ENCODE results near the gene ERI3. TPM values are rescaled to one million over a fixed set of nuclear protein-coding genes. Genes with fewer than 3 reads are reported as not detected.

The ERI3 gene, protein sequence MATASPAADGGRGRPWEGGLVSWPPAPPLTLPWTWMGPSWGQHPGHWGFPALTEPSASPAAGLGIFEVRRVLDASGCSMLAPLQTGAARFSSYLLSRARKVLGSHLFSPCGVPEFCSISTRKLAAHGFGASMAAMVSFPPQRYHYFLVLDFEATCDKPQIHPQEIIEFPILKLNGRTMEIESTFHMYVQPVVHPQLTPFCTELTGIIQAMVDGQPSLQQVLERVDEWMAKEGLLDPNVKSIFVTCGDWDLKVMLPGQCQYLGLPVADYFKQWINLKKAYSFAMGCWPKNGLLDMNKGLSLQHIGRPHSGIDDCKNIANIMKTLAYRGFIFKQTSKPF
- 58.9 and 74.6 TPM in 2 replicates for total RNA-seq (2014; rRNA removed; shearing (Covaris generic))

DNA sequence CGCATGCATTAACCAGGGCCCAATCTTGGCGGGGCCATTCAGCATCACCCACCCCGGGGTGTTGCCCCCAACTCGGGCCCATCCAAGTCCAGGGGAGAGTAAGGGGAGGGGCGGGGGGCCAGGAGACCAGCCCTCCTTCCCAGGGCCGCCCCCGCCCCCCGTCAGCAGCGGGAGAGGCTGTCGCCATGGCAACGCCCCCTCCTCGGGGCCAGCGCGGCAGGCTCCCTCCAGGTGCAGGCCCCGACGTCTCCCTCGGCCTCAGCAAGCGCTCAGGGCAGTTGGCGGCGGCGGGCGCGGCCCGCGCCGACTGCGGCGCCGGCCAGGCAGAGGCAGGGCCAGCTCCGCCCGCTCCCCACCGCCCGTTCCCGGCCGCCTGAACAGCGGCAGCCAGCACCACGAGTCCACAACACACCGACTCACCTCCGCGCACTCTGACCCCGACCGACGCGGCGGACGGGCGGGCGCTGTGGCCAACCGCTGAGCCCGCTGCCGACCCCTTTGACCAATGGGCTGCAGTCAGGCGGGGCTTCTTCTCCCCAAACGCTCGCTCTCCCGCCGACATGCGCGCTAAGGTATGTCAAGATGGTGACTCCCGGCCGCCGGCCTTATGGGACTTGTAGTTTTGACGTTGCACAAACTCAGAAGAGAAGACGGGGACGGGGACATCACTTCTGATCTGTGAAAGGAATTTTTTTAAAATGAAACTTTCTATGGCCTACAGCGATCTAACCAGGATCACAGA is at the start of gene ERI3:
ERI3 (minus strand) TSS at position 418 of the 742 bp plus-strand sequence; CDS start at position 187, 231 bp downstream.
- peak; percentile 96 for DNase-seq (ENCODE audit: low read depth)

DNA sequence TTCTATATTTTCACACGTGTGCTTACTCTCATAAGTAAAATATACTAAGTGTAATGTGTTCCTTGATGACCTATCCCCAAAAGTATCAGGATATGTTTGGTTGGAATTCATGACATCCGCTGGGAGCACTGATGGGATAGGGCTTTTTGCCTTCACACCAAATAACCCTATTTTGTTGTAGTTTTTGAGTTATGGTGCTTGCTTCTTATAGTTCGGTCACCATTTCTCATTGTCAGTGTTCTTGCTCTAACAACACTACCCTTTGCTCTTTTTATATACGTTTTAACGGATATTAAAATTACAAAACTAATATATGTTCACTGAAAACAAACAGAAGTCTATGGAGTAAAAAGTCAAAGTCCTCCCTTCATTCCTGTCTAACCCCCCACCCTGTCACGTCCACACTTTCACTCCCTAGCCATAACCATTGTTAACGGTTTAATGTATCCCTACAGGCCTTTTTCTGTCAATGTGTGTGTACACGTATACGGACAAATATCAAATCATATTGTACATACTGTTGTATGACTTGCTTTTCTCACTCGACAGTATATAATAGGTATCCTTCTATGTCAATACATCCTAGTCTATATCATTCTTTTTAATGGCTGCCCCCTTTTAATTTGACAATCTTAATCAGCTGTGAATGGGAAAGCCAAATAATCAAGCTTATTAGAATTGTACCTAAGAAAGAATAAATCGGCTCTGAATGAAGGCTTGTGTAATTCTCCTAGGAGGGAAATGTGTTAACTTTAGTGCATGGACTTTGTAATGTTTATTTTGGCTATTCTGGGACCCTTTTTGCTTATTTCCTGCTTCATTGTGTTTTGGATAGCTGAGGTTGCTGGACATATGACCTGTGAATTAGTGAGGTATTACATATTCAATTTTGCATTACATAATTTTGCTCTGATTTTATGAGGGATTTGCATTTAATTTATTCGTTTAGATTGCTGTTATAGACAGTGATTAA is 46.5 kb upstream of the ERI3 start:
- DNase-seq (ENCODE audit: low read depth), result no peak

DNA sequence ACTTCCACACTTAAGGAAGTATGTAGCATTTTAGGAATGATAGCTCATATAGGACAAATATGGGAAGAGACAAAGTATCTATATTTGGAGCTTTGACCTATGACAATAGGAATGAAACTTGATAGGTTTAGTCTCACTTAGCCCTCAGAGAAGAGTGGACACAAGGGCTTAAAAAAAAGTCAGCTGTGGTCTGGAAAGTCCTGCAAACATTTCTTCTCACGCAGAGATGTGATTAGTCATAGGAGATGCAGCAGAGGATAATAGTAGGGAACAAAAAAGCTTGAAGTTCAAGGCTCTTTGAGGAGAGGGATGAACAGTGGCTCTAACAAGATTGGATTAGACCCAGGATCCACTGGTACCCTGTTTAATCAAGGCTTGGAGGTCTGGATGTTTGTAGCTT is 35.2 kb upstream of the ERI3 start:
- peak; percentile 92 for DNase-seq (ENCODE audit: low read depth)

DNA sequence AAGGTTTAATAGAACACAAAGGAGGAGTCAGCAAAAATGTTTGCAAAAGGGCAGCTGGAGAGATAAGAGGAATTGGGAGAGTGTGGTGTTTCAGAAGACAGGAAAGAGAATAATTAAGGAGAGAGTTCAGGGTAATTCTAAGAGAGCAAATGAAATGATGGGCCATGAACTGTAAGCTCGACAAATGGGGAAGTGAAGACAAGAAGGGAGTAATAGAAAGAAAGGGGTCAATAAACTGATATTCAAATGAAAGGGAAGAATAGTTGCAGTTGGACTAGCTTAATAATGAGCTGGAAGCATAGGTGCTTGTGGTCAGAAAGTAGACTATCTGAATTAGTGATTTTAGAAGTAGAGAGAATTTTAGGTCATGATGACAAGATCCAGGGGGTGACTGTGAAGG is 34.4 kb upstream of the ERI3 start:
- DNase-seq (ENCODE audit: low read depth), result no peak

DNA sequence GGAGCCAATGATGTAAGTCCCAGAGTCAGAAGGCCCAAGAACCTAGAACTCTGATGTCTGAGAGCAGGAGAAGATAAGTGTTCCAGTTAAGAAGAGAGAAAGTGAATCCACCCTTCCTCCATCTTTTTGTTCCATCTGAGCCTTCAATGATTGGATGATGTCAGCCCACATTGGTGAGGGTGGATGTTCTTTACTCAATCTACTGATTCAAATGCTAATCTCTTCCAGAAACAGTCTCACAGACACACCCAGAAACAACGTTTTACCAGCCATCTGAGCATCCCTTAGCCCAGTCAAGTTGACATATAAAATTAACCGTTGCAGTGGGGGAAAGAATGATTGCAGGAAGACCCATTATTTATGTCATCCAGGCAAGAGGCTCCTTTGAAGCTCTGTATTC is 33.5 kb upstream of the ERI3 start:
- DNase-seq (ENCODE audit: low read depth), result no peak

DNA sequence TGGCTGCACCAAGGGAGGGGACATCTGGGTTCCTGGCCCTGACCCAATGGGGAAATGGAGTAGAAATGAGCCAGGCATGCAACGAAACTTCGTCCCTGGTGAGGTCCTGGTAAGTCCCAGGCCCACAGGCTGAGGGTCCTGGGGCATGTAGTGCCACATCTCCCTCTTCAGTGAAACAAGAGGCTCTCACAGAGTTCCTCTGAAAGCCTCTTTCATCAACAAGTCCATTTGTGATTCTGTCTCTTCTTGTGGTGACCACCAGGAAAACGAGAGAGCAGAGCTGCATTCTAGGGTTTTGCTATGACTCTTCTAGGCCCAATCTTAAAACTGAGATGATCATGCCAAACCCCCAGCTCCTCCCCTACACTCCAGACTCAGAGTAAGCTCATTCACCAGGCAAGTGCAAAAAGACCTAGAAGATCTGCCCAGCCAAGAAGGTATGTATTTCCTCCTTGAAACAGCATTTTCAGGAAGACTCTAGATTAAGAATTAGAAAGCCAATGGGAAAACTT is 25.7 kb upstream of the ERI3 start:
- DNase-seq (ENCODE audit: low read depth), result no peak

DNA sequence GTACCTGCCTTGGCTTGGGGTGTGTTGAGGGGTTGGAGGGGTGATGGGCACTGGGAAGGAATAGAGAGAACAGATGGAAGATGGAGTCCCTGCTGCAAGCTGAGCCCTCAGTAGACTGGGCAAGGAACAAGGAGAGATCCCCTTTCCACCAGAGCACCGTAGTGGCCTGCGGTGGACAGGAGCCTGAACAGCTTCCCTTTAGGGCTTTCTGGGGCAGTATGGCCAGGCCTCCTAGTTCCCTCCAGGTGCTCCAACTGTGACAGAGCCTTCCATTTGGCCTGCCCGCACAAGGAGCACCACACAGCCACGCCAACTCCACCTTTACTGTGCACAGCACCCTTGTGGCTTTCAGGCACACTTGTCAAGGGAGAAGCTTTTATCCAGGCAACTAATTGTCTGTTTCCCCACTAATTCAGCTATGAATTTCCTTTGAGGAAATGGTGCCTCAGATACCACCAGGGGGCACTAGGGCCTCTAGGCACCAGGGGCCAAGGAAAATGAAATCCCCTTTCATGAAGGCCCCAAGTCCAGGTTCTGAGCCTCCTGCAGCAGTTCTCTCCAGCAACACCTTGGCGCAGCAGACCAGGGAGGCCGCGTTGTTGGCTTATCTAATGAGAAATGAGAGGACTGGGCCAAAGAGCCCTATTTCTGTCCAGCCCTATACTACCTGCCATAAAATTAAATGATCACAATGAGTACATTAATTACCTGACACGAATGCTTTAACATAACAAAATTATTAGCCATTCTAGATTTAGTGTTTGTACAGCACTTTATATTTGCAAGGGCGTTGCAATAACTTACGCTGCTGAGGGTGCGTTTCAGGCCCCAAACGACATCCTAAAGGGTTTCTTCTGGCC is 23.1 kb upstream of the ERI3 start:
- DNase-seq (ENCODE audit: low read depth), result peak; percentile 52

DNA sequence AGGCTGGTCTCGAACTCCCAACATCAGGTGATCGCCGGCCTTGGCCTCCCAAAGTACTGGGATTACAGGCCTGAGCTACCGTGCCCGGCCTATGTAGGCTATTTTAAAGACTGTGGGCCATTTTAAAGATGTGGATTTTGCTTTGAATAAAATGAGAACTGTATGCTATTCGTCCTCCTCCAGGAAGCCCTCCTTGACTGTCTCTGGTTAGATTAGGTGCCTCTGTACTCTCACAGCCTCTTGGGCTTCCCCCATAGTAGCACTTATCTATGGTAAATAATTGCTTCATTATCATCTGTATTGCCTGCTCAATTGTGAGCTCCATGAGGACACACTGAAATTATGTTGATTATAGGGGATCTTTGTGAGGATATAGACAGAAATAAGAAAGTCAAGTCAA is 20.5 kb upstream of the ERI3 start:
- no peak for DNase-seq (ENCODE audit: low read depth)

DNA sequence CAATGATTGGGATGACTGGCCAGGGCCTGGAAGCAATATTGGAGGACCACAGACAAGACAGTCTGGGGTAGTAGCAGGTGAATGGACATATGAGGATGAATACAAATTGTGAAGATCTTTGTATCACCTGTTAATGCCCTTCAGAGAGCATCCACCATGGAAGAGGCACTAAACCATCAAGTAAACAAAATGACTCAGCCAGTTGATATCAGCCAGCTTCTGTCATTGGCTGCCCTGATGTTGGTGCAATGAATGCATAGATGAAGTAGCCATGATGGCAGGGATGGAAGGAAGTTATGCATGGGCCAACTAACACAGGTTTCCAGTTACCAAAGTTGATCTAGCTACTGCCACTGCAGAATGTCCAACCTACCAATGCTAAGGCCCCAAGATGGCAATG is 16.1 kb upstream of the ERI3 start:
- no peak for DNase-seq (ENCODE audit: low read depth)

DNA sequence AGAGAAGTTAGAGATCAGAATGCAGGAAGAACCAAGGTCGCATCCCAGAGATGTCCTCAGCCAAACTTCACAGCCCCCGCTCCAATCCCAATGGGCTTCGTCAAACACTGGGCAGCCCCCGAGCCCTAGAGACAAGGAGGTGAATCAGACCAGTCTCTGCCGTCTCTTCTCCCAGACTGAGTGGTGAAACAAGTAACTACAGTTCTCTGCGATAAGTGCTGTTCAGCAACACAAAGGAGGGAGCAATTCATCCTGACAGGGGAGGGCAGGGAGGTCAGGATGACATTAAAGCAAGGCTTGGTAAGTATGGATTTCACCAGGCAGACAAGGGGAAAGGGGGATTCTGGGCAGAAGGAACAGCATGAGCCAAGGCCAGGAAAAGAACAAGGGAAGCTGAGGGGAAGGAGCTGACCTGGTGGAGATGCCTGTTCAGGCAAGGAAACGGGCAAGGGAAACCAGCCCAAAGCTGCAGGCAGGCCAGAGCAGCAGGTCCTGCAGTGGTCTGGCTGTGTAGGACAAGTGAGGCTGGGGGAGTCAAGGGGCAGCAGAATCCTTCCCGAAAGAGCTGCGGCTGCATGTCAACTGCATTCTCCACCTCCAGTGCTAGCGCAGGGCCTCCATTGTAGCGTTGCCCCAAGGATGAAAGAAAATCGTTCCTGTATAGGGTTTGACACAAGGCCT is 13.6 kb upstream of the ERI3 start:
- no peak for DNase-seq (ENCODE audit: low read depth)

DNA sequence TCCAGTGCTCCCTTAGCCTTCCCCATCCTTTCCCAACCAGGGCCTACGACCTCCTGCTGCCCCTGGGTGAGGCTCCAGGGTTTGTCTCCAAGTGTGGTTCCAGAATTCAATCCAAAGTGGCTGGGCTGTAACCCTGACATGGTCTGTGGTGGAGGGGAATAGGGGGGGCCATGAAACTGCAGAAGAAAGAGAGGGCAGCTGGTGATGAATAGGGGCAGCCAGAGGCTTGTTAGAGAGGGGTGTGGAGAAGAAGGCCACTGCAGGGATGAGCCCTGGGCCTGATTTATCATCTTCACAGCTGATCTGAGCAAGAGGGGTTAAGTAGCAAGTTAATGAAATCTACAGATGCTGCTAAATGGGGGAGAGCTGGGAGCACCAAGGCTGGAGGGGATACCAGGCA is 12.9 kb upstream of the ERI3 start:
- no peak for DNase-seq (ENCODE audit: low read depth)

DNA sequence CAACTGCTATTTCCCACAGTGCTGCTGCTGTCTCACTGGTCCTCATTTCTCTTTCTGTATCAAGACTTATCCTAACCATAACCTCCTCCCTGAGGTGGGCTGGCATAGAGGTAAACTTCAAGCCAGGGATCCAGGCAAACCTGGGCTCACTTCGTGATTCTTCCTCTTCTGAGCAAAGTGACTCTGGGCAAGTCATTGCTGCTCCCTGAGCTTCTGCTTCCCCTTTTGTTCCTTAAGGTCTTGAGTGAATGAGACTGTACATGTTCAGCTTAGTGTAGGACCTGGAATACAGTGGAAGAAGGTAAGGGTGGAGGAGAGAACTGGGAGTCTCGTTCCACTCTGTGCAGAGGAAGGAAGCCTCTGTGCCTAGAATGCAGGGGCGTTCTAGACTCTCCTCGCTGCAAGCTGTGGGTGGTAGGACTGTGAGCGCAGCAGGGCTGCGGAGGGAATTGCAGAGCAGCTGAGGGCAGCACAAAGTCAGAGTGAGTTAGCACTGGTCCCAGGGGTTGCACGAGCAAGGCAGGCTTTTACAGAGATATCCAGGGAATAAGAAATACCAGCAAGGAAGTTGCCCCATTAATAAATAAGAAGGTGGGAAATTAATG is 11.4 kb upstream of the ERI3 start:
- no peak for DNase-seq (ENCODE audit: low read depth)

DNA sequence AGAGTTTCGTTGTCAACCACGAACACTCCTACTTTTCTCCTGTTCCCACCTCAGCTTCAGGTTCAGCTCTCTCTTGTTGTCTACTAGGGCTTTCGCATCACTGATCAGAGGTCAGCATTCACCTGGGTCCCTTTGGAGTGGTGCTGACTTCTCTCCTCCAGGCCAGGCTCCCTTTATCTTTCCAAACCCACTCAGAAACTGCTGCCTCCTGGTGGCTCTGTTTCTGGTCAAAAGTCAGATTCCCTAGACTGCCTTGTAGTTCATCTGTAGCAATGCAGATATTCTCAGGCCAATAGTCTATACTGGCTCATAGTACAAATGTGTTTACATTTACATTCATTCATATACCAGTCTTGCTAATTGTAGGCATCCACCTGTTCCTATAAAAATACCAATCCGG is 6.4 kb upstream of the ERI3 start:
- no peak for DNase-seq (ENCODE audit: low read depth)

DNA sequence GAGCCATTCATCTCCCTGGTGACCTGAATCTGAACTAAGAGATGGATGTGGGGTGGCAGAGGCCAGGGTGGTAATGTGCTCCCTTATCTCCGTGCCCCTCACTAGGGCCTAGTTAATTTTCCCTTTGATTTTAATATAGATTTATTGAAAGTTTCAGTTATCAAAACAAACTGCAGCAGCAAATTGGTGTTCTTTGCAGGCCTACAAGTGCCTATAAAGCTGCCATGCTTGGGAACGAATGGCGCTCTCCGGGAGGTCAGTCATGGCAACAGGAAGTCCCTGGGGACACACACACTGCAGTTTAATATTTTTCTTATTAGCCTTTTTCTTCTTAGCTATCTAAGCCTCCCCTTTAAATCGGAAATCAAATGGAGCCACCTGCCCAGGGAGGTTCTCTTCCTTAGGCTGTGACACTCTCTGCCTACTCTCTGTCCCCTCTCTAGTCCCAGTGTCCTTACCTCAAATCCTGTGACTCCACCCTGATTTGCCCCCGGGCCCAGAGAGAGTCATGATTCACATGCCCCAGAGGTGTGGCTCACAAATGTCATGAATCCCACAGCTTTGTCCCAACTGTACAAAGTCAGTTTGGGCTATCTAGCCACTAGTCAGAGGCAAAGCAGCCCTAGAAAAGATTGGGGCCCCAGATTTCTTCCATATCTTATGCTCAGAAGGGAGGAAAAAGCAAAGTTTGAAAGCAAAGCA is 4.3 kb upstream of the ERI3 start:
- peak; percentile 18 for DNase-seq (ENCODE audit: low read depth)

DNA sequence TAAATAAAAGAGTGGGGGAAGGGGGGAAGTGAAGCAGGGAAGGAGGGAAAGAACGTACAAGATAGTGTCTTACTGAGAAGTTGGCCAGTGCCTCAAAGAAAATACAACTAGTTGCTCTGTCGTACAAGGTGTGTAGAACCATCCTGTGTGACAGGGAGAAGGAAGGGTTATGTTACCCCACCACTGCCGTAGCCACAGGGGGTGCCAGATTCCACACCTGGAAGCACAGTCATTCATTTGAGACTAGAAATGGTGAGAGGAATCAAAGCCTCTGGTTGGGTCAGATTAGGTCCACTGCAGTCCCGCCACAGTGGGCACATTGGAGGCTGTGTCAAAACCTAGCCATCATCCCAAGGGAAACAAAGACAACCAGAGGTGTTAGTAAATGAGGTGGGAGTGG is 2.7 kb upstream of the ERI3 start:
- DNase-seq (ENCODE audit: low read depth), result no peak

DNA sequence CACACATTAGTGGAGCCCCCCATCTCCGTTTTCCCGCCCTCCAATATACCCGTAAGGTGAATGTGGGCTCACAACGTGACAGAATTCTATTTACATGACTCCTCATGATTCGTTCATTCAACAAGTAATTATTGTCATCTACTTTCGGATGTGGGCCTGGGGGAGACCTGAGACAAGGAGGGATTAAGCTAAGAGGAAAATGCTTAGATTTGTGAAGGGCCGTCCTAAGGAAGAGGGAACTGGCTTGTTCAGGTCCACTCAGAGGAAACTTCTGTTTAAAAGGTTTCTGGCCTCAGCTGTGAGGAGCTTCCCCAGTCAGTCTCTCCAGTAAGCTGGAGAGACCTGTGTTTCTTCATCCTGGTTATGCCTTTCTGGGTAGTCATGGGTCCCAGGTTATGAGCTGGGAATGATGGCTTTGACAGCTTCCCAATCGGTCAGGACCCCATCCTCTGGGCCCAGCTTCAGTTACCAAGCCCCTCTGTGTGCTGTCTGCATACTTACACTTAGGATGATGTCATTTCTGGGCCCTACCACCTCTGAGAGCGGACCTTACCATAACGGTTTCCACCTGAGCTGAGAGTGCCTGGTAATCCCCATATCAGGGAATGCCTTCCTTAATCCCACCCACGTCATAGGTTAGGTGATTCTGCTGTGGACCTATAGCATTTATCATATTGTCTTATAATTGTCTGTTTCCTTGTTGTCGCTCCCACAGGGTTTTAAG is 687 bp upstream of the ERI3 start:
- no peak for DNase-seq (ENCODE audit: low read depth)

DNA sequence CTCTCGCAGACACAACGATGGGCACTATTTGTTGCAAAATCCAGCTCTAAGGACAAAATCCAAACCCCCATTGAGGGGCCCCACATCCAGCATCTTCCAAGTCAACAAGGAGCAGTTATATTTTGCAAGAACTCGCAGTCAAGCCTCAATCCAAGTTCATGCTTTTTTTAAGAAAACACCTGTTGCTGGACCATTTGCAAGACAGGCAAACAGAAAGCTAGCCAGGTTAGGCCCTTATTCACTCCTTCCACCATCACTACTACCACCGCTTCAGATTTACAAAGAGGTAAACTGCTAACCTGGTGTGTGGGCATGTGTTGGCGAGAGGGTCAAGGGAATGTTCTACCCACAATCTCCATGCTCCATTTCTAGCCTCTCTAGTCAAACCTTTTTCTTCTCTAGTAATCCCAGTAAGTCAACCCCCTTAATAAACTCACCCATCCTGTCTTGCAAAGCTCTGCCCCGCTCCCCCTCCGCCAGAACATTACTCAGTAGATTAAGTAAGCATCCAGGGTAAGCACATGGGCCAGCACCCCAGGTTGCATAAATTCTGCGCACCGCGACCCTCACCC is 703 bp downstream of the ERI3 start:
- no peak for DNase-seq (ENCODE audit: low read depth)

DNA sequence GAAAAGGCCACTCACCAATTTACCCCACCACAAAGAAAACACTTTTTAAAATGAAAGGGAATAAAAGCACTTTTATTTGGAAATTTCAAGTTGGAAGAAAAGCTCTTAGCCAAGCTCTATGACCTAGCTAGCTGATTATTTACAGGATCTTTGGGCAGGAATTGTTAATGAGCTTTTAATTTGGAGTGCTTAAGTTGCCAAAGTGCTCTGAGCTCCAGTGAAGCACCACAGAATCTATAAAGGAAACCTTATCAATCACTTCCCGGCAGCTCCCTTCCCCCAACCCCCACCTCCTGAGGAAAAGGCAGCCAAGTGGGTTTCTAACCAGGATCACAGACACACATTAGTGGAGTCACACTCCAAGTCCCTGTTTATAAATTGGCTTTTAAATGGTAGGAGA is 1.5 kb downstream of the ERI3 start:
- DNase-seq (ENCODE audit: low read depth), result no peak
